Transverse colon (tissue), 3 donors: ENCODE data around the gene ST8SIA5.

ENCODE experiments used
- EP300 ChIP-seq: sonication (generic); formaldehyde crosslinking; IDR thresholded peaks from one replicate; pipeline ENCODE4 v1.6.1; 2017; ENCODE audit warnings: antibody characterized with exemption, low read depth
- POLR2A ChIP-seq: fragments of 450-650 bp; IDR thresholded peaks from one replicate; pipeline ENCODE4 v1.6.1; 2016; ENCODE audit warnings: antibody characterized with exemption, mild to moderate bottlenecking, moderate library complexity
- TF ChIP-seq, protein P1 (sequence below), 5 experiments: fragments of 200-600 bp in 3 of 5; fragments of 450-650 bp in 2 of 5; sonication (generic) in 3 of 5; IDR thresholded peaks; 1 replicate in 2 of 5; 2 replicates in 3 of 5; pipeline ENCODE4 v1.5.1; 2016 to 2017; ENCODE audit warnings: antibody characterized with exemption in 5 of 5, inconsistent platforms in 3 of 5, mild to moderate bottlenecking in 2 of 5, moderate library complexity in 1 of 5

DNA sequence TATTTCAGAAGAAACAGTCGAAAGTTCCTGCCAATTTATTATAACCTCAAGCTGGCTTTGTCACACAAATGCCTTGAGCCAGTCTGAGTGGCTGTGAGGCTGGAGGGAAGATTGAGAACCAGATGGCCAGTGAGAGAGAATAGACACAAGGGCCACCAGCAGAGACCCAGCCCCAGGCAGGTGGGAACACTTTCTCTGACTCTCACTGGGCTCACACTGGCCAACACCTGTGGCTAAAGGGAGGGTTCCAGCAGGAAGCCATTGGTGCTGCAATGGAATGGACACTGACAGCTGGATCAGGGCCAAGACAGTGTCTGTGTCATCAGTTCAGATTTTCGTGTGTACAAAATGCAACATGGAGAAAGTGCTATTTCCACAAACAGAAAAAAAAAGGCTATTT, 129.7 kb downstream of the ST8SIA5 start:
- TF ChIP-seq, protein P1, sequence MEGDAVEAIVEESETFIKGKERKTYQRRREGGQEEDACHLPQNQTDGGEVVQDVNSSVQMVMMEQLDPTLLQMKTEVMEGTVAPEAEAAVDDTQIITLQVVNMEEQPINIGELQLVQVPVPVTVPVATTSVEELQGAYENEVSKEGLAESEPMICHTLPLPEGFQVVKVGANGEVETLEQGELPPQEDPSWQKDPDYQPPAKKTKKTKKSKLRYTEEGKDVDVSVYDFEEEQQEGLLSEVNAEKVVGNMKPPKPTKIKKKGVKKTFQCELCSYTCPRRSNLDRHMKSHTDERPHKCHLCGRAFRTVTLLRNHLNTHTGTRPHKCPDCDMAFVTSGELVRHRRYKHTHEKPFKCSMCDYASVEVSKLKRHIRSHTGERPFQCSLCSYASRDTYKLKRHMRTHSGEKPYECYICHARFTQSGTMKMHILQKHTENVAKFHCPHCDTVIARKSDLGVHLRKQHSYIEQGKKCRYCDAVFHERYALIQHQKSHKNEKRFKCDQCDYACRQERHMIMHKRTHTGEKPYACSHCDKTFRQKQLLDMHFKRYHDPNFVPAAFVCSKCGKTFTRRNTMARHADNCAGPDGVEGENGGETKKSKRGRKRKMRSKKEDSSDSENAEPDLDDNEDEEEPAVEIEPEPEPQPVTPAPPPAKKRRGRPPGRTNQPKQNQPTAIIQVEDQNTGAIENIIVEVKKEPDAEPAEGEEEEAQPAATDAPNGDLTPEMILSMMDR (IDR thresholded peaks at IDR 0.05) = no peak
- TF ChIP-seq POLR2A (no peak), EP300 (no peak)
